B cell (primary cell): ENCODE measurements around the gene PEPD. TPM values are rescaled to one million over a fixed set of nuclear protein-coding genes. Genes with fewer than 3 reads are reported as not detected.

Experiments
- ATAC-seq: fragments of 200-7000 bp; cut with Tn5 transposase; one replicate; pipeline ENCODE4 v1.10.0; 2021; ENCODE audit warnings: low read depth, mild to moderate bottlenecking, moderate number of reproducible peaks, moderate library complexity
- CTCF ChIA-PET: fragments of 350-600 bp; sonication (Branson Sonifier 250); formaldehyde crosslinking; loops from one replicate; lab custom pipeline; 2021; ENCODE audit warnings: antibody characterized with exemption, inconsistent platforms; lab: Charles Lee
- POLR2A ChIA-PET: fragments of 350-600 bp; sonication (Branson Sonifier 250); formaldehyde crosslinking; loops from one replicate; lab custom pipeline; 2021; ENCODE audit warnings: antibody characterized with exemption; lab: Charles Lee
- DNase-seq: peaks from one replicate; pipeline ENCODE4 v3.0.0; 2013
- H2AFZ ChIP-seq: 2 replicates; pipeline ENCODE4 v1.6.1; 2012; ENCODE audit warnings: mild to moderate bottlenecking, low read depth, low read length; ENCODE audit not compliant: insufficient read depth, poor library complexity, severe bottlenecking
- H3K27ac ChIP-seq, 2 donors: 1 replicate in 1 of 2; 2 replicates in 1 of 2; pipeline ENCODE4 v1.5.1; 2012 to 2013; ENCODE audit warnings: low read length in 2 of 2, mild to moderate bottlenecking in 2 of 2, moderate library complexity in 1 of 2
- H3K27me3 ChIP-seq, 4 experiments: fragments of 200-600 bp in 1 of 4; sonication (generic) in 1 of 4; replicated peaks in 1 of 4; 1 replicate in 2 of 4; 2 replicates in 2 of 4; pipeline versions ENCODE4 v1.6.1 to v1.7.0; 2013 to 2016; ENCODE audit warnings: low read length in 3 of 4, mild to moderate bottlenecking in 2 of 4, mixed read lengths in 1 of 4, moderate library complexity in 1 of 4; ENCODE audit not compliant: insufficient read depth in 4 of 4, control insufficient read depth in 3 of 4; ENCODE audit errors: control extremely low read depth in 1 of 4
- H3K36me3 ChIP-seq, 2 experiments: replicated peaks in 1 of 2; 1 replicate in 1 of 2; 2 replicates in 1 of 2; pipeline versions ENCODE4 v1.6.1 to v1.7.1; 2013; ENCODE audit warnings: low read length in 1 of 2; ENCODE audit not compliant: insufficient read depth in 2 of 2, control insufficient read depth in 1 of 2; ENCODE audit errors: control extremely low read depth in 1 of 2, extremely low read depth in 1 of 2
- H3K4me1 ChIP-seq, 2 donors: fragments of 200-600 bp in 1 of 2; sonication (generic) in 1 of 2; 1 replicate in 1 of 2; 2 replicates in 1 of 2; pipeline versions ENCODE4 v1.5.1 to v1.6.1; 2013 to 2017; ENCODE audit warnings: low read length in 2 of 2; ENCODE audit not compliant: control insufficient read depth in 2 of 2, insufficient read depth in 2 of 2
- H3K4me2 ChIP-seq: replicated peaks from 2 replicates; pipeline ENCODE3; 2012; ENCODE audit warnings: mild to moderate bottlenecking, low read depth, low read length; ENCODE audit not compliant: poor library complexity, severe bottlenecking
- H3K4me3 ChIP-seq, 5 experiments: fragments of 200-600 bp in 1 of 5; sonication (generic) in 1 of 5; 1 replicate in 3 of 5; 2 replicates in 2 of 5; pipeline versions ENCODE4 v1.5.1 to v1.7.0; 2011 to 2016; ENCODE audit warnings: low read length in 4 of 5, mild to moderate bottlenecking in 4 of 5, low read depth in 2 of 5, control low read depth in 1 of 5, moderate library complexity in 1 of 5; ENCODE audit not compliant: insufficient read depth in 1 of 5; ENCODE audit errors: control extremely low read depth in 1 of 5, extremely low read depth in 1 of 5
- H3K79me2 ChIP-seq: fragments of 200-600 bp; sonication (generic); one replicate; pipeline ENCODE4 v1.6.0; 2016; ENCODE audit warnings: low read length; ENCODE audit not compliant: control insufficient read depth, insufficient read depth
- H3K9ac ChIP-seq: fragments of 200-600 bp; sonication (generic); 2 replicates; pipeline ENCODE4 v1.6.1; 2017; ENCODE audit warnings: mild to moderate bottlenecking, low read length, moderate library complexity
- H3K9me3 ChIP-seq, 3 donors: one replicate each; pipeline versions ENCODE4 v1.6.1 to v1.7.1; 2013; ENCODE audit warnings: low read length in 2 of 3; ENCODE audit not compliant: control insufficient read depth in 2 of 3, insufficient read depth in 1 of 3; ENCODE audit errors: control extremely low read depth in 1 of 3
- H4K20me1 ChIP-seq: 2 replicates; pipeline ENCODE4 v1.6.0; 2012; ENCODE audit warnings: mild to moderate bottlenecking, low read length; ENCODE audit not compliant: insufficient read depth, control insufficient read depth, poor library complexity, severe bottlenecking
- H3K27ac Mint-ChIP-seq: one replicate; pipeline ENCODE4 v1.8.0; 2021; ENCODE audit warnings: mixed read lengths
- H3K27me3 Mint-ChIP-seq: one replicate; pipeline ENCODE4 v1.8.0; 2021; ENCODE audit warnings: mixed read lengths
- H3K4me1 Mint-ChIP-seq: one replicate; pipeline ENCODE4 v1.8.0; 2021; ENCODE audit warnings: mixed read lengths
- H3K4me3 Mint-ChIP-seq: one replicate; pipeline ENCODE4 v1.8.0; 2021; ENCODE audit warnings: mixed read lengths
- H3K9me3 Mint-ChIP-seq: one replicate; pipeline ENCODE4 v1.8.0; 2022; ENCODE audit warnings: mixed read lengths; ENCODE audit not compliant: insufficient read depth
- CTCF ChIP-seq: fragments of 200-600 bp; IDR thresholded peaks from one replicate; pipeline ENCODE4 v1.8.0; 2022; ENCODE audit warnings: antibody characterized with exemption, mild to moderate bottlenecking
- EZH2 ChIP-seq: IDR thresholded peaks from 2 replicates; pipeline ENCODE4 v1.6.1; 2012; ENCODE audit warnings: borderline replicate concordance, low read depth, mild to moderate bottlenecking, moderate library complexity, low read length; ENCODE audit not compliant: insufficient read depth, poor library complexity, severe bottlenecking
- whole genome bisulfite sequencing: methylation state at CpG from one replicate; pipeline ENCODE4 v1.1.5; 2013; ENCODE audit warnings: missing lambda C conversion rate; ENCODE audit not compliant: insufficient coverage; 5-methylcytosine and 5-hydroxymethylcytosine counted together
- intact Hi-C: fragments of 100-400 bp; cut with micrococcal nuclease; formaldehyde crosslinking; loops from one replicate; pipeline ENCODE4 v1.10.0; 2022
- polyA plus RNA-seq: library from polyadenylated mRNA; depleted of rRNA; stranded (reverse); fragments of >200 nt; gene quantifications from 2 replicates; pipeline ENCODE4 v1.2.3, GENCODE V29; 2012
- total RNA-seq, 2 donors: library from RNA; stranded (reverse); fragments of 120-200 nt in 1 of 2; gene quantifications; 1 replicate in 1 of 2; 2 replicates in 1 of 2; pipeline versions ENCODE4 v1.2.3 to v1.2.4, GENCODE V29; 2013 to 2022

Gene PEPD
- total and polyA plus RNA-seq, 2 donors (not counting 1 experiment from before 2014, with no cell fraction given): 36.4 to 42.7 TPM

GRCh38 chr19:33440682-33441081 lies 80.9 kb downstream of the PEPD start:
- Histone ChIP-seq H3K9ac (no peak overlapping the region), H3K79me2 (no peaks in the 10 kb centered on the region), H3K27me3 (no peaks in the 10 kb centered on the region), H3K4me3 (no peak overlapping the region), H3K9me3 (no peaks in the 10 kb centered on the region), H3K36me3 (no peaks in the 10 kb centered on the region), H4K20me1 (no peaks in the 10 kb centered on the region), H3K27ac (no peak overlapping the region), H3K4me2 (no peak overlapping the region), H3K4me1 (no peaks in the 10 kb centered on the region), H2AFZ (no peak overlapping the region)
- DNase-seq (no peak), ATAC-seq (no peak)
- Mint-ChIP-seq H3K9me3 (no peaks in the 10 kb centered on the region), H3K4me3 (no peak overlapping the region), H3K4me1 (no peaks in the 10 kb centered on the region), H3K27ac (no peak overlapping the region), H3K27me3 (no peaks in the 10 kb centered on the region)
- CTCF ChIA-PET: no interaction called here
- POLR2A ChIA-PET: no interaction called here
- TF ChIP-seq CTCF: no peak
- 99% methylated on average over 7 of the region's 7 CpGs for WGBS
- intact Hi-C loops: no loop called here

DNA sequence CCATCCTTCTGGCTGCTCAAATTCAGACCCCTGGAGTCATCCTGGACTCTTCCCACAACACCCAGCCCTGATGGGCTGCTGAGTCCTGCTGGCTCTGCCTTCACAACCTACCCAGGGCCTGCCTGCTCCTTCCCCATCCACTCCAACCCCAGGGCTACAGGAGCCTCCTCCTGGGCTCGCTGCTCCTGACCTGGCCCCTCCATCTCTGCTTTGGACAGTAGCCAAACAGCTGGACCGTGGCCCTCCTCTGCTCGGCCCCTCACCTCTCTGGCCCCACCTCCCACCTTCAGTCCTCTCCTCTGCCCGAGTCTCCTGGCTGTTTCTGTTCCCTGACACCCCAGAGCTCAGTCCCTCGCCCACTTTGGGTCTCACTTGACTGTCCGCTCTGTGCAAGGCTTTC lies 81.3 kb downstream of the PEPD start:
- WGBS: 89% methylated on average over 6 of the region's 6 CpGs
- Histone ChIP-seq H3K27ac (no peak overlapping the region), H4K20me1 (no peaks in the 10 kb centered on the region), H3K9ac (no peak overlapping the region), H3K4me3 (no peak overlapping the region), H3K4me1 (no peaks in the 10 kb centered on the region), H3K27me3 (no peaks in the 10 kb centered on the region), H3K9me3 (no peaks in the 10 kb centered on the region), H3K36me3 (no peaks in the 10 kb centered on the region), H2AFZ (no peak overlapping the region), H3K79me2 (no peaks in the 10 kb centered on the region), H3K4me2 (no peak overlapping the region)
- H3K9me3 Mint-ChIP-seq: no peaks in the 10 kb centered on the region
- H3K27ac Mint-ChIP-seq: no peak overlapping the region
- ATAC-seq (no peak), DNase-seq (no peak)
- intact Hi-C loops: no loop called here
- H3K4me1 Mint-ChIP-seq: no peaks in the 10 kb centered on the region
- H3K27me3 Mint-ChIP-seq: no peaks in the 10 kb centered on the region
- TF ChIP-seq CTCF (no peak), EZH2 (no peak)
- no peak overlapping the region for H3K4me3 Mint-ChIP-seq
- POLR2A ChIA-PET: no interaction called here
- CTCF ChIA-PET: no interaction called here
